ENCODE measurements around the gene ST7. TPM values are rescaled to one million over a fixed set of nuclear protein-coding genes. Genes with fewer than 3 reads are reported as not detected.

Gene ST7
- total RNA-seq, 1 experiment from 2014 or later = 12.9 TPM

GRCh38 chr7:117203205-117203604 lies 249.9 kb downstream of the ST7 start:
- no peaks in the 10 kb centered on the region for H3K27me3 ChIP-seq (ENCODE audit: insufficient read depth, low read length)
- Mint-ChIP-seq H3K27ac (no peak overlapping the region), H3K27me3 (ENCODE audit: low read depth) (no peaks in the 10 kb centered on the region), H3K4me1 (peaks cover 12 to 17% of the 10 kb centered on the region in 2 experiments), H3K9me3 (no peaks in the 10 kb centered on the region), H3K36me3 (ENCODE audit: insufficient read depth in 1 of 3, low read depth in 3 of 3) (no peaks in the 10 kb centered on the region), H3K4me3 (no peak overlapping the region)
- no peak for DNase-seq
- no peak overlapping the region for H3K9ac ChIP-seq (ENCODE audit: extremely low read depth, insufficient read length, low read length)
- H3K14ac ChIP-seq (ENCODE audit: insufficient read depth, low read length) = no peak overlapping the region
- no peak overlapping the region for H2BK5ac ChIP-seq (ENCODE audit: insufficient read length, low read length)
- H3K56ac ChIP-seq (ENCODE audit: insufficient read length, low read depth, low read length) = no peak overlapping the region
- H2BK15ac ChIP-seq (ENCODE audit: low read depth, low read length) = no peak overlapping the region
- no peak overlapping the region for H3K18ac ChIP-seq (ENCODE audit: insufficient read length, low read depth, low read length)
- H3K9me3 ChIP-seq (ENCODE audit: control insufficient read depth, low read depth, low read length) = no peaks in the 10 kb centered on the region
- H3K79me1 ChIP-seq (ENCODE audit: insufficient read depth, low read depth, low read length, poor library complexity, severe bottlenecking) = no peaks in the 10 kb centered on the region
- no peak overlapping the region for H3K27ac ChIP-seq (ENCODE audit: insufficient read length, low read depth, low read length)
- H3K23me2 ChIP-seq (ENCODE audit: insufficient read length, low read depth, low read length, poor library complexity, severe bottlenecking) = no peaks in the 10 kb centered on the region
- H3K79me2 ChIP-seq (ENCODE audit: insufficient read depth, low read length) = no peaks in the 10 kb centered on the region
- H2BK20ac ChIP-seq (ENCODE audit: low read depth, low read length, poor library complexity, severe bottlenecking) = no peak overlapping the region
- H3K4ac ChIP-seq (ENCODE audit: low read depth, low read length) = no peak overlapping the region
- H2AFZ ChIP-seq (ENCODE audit: low read length) = no peak overlapping the region
- H2AK5ac ChIP-seq (ENCODE audit: insufficient read length, low read length) = no peak overlapping the region
- TF ChIP-seq CTCF (conservative IDR thresholded peaks at IDR 0.05) = no peak
- H4K91ac ChIP-seq (ENCODE audit: insufficient read length, low read depth, low read length) = no peak overlapping the region
- H4K5ac ChIP-seq (ENCODE audit: insufficient read length, low read depth, low read length) = no peak overlapping the region
- no peaks in the 10 kb centered on the region for H4K20me1 ChIP-seq (ENCODE audit: control insufficient read depth, insufficient read depth, insufficient read length)
- no peaks in the 10 kb centered on the region for H3K4me1 ChIP-seq (ENCODE audit: insufficient read depth, low read length)
- no peak overlapping the region for H3K4me2 ChIP-seq (ENCODE audit: insufficient read depth, insufficient read length, low read length)
- no peak overlapping the region for H3T11ph ChIP-seq (ENCODE audit: low read length)
- WGBS (ENCODE audit: extremely low coverage, insufficient read length, low lambda C conversion rate) = no CpG with 5 or more reads among the region's 1 CpG
- H2BK12ac ChIP-seq (ENCODE audit: insufficient read length, low read depth, low read length) = no peak overlapping the region
- no peak overlapping the region for H3K23ac ChIP-seq (ENCODE audit: insufficient read length, low read depth, low read length)
- H2BK120ac ChIP-seq (ENCODE audit: low read depth, low read length, poor library complexity, severe bottlenecking) = no peak overlapping the region
- H4K8ac ChIP-seq (replicated peaks; ENCODE audit: insufficient read length, low read depth, low read length) = no peak overlapping the region
